SU-DHL-6 (cell line): Measurements from ENCODE around the gene RGS6.
"Not testable (repeated sequence)": the region's sequence is repeated elsewhere in the genome, so short reads cannot be mapped to it uniquely, and the experiment has no call there.

Source experiments
- CTCF ChIP-seq: fragments of 200-600 bp; sonication (generic); IDR thresholded peaks from one replicate; pipeline ENCODE4 v1.5.1; 2017; ENCODE audit warnings: antibody characterized with exemption, mild to moderate bottlenecking, low read length, moderate library complexity; ENCODE audit not compliant: insufficient read depth, poor library complexity, severe bottlenecking
- EZH2phosphoT487 ChIP-seq: fragments of 200-600 bp; sonication (generic), shearing (Covaris generic); conservative IDR thresholded peaks from 2 replicates; pipeline ENCODE4 v1.6.1; 2018; ENCODE audit warnings: mild to moderate bottlenecking, antibody characterized with exemption, low read length, moderate library complexity, mixed read lengths

GRCh38 chr14:71887802-71888201 is 44.4 kb upstream of the RGS6 start:
- TF ChIP-seq CTCF, EZH2phosphoT487: not testable (repeated sequence)
